PC-3 (cell line): ENCODE measurements around the gene TCFL5.

ENCODE experiments used
- EZH2 ChIP-seq: fragments of 300-600 bp; sonication (generic); IDR thresholded peaks from one replicate; pipeline ENCODE4 v1.6.1; 2017; ENCODE audit warnings: antibody characterized with exemption, mild to moderate bottlenecking, low read length; ENCODE audit not compliant: unreplicated experiment
- TF ChIP-seq, protein P1 (sequence below): fragments of 300-600 bp; sonication (generic); conservative IDR thresholded peaks from 2 replicates; pipeline ENCODE4 v1.5.1; 2017; ENCODE audit warnings: antibody characterized with exemption, low read depth, mild to moderate bottlenecking, low read length

DNA sequence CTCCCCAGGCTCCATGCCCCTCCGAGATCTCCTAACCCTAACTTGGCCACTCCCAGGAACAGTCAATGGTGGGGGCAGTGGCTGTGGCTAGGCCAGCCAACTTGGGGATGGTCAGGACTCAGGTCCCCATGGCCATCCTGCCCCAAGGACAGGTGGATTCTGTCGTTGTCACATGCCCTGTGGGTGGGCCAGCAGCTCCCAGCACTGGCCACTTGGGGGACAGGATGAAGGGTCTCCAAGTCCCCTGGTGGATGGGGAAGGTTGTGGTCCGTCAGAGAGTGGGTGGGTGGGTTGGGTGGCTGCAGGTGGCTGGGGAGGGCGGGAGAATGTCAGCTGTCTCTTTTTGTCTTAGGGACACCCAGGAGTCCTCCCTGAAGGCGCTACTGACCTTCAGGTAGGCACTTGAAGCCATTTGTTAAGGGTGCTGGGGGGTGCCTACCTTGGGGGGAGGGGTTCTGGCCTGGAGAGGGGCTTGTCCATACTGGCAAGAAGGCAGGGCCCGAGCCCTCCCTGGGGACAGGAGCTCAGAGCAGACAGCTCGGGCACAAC, 39.3 kb downstream of the TCFL5 start:
- TF ChIP-seq, protein P1, sequence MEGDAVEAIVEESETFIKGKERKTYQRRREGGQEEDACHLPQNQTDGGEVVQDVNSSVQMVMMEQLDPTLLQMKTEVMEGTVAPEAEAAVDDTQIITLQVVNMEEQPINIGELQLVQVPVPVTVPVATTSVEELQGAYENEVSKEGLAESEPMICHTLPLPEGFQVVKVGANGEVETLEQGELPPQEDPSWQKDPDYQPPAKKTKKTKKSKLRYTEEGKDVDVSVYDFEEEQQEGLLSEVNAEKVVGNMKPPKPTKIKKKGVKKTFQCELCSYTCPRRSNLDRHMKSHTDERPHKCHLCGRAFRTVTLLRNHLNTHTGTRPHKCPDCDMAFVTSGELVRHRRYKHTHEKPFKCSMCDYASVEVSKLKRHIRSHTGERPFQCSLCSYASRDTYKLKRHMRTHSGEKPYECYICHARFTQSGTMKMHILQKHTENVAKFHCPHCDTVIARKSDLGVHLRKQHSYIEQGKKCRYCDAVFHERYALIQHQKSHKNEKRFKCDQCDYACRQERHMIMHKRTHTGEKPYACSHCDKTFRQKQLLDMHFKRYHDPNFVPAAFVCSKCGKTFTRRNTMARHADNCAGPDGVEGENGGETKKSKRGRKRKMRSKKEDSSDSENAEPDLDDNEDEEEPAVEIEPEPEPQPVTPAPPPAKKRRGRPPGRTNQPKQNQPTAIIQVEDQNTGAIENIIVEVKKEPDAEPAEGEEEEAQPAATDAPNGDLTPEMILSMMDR = no peak
- TF ChIP-seq EZH2 = no peak
